ENCODE measurements around the gene MAP6D1. TPM values are rescaled to one million over a fixed set of nuclear protein-coding genes. Genes with fewer than 3 reads are reported as not detected.
A peak's percentile ranks its signal among the peaks of the same experiment; 100 is the strongest.

MAP6D1 gene
- total and polyA plus RNA-seq, 7 experiments from 2014 or later, result 0.81 to 2.9 (median 1.2) TPM; not detected in 2

- Mint-ChIP-seq H3K4me3 (no peak overlapping the region), H3K27ac (peak overlapping the region in 1 of 9 donors; percentile 73), H3K27me3 (no peaks in the 10 kb centered on the region), H3K36me3 (peaks cover 0 to 31% (median 13%) of the 10 kb centered on the region in 5 donors), H3K4me1 (peaks cover 0 to 3% (median 0%) of the 10 kb centered on the region in 7 donors), H3K9me3 (no peaks in the 10 kb centered on the region)
- DNase-seq (no peak), ATAC-seq (no peak)
- H3K4me1 ChIP-seq (ENCODE audit: control insufficient read depth in 2 of 2, insufficient read depth in 2 of 2, low read length in 2 of 2), result no peaks in the 10 kb centered on the region
- CTCF ChIA-PET, result no interaction called here
- peaks cover 4 to 64% (median 7%) of the 10 kb centered on the region in 3 experiments for H3K36me3 ChIP-seq (ENCODE audit: control insufficient read depth in 2 of 3, insufficient read depth in 3 of 3, low read length in 3 of 3)
- intact Hi-C loops (cut with micrococcal nuclease), result no loop called here
- no peak overlapping the region for H3K4me3 ChIP-seq (ENCODE audit: low read length)
- no peak overlapping the region for H3K27ac ChIP-seq (ENCODE audit: low read depth, low read length)
- POLR2A ChIA-PET, result no interaction called here
- H3K27me3 ChIP-seq (ENCODE audit: control insufficient read depth in 2 of 2, insufficient read depth in 2 of 2, low read length in 2 of 2), result no peaks in the 10 kb centered on the region
- H3K9me3 ChIP-seq (ENCODE audit: control insufficient read depth in 2 of 3, low read length in 3 of 3), result no peaks in the 10 kb centered on the region
Measured at GRCh38 chr3:183837894-183838293, 12.5 kb upstream of the MAP6D1 start.

- H3K9me3 Mint-ChIP-seq, result no peaks in the 10 kb centered on the region
- H3K4me1 ChIP-seq (ENCODE audit: control insufficient read depth in 2 of 2, insufficient read depth in 2 of 2, low read length in 2 of 2), result no peaks in the 10 kb centered on the region
- POLR2A ChIA-PET, result no interaction called here
- H3K4me3 ChIP-seq (ENCODE audit: low read length), result no peak overlapping the region
- DNase-seq, result no peak
- H3K4me3 Mint-ChIP-seq, result no peak overlapping the region
- ATAC-seq, result no peak
- H3K27me3 ChIP-seq (ENCODE audit: control insufficient read depth in 2 of 2, insufficient read depth in 2 of 2, low read length in 2 of 2), result no peaks in the 10 kb centered on the region
- intact Hi-C loops (cut with micrococcal nuclease), result no loop called here
- H3K36me3 ChIP-seq (ENCODE audit: control insufficient read depth in 2 of 3, insufficient read depth in 3 of 3, low read length in 3 of 3), result peaks cover 4 to 66% (median 7%) of the 10 kb centered on the region in 3 experiments
- peaks cover 0 to 3% (median 0%) of the 10 kb centered on the region in 7 donors for H3K4me1 Mint-ChIP-seq
- no peaks in the 10 kb centered on the region for H3K27me3 Mint-ChIP-seq
- no peak overlapping the region for H3K27ac ChIP-seq (ENCODE audit: low read depth, low read length)
- CTCF ChIA-PET, result no interaction called here
- peak overlapping the region in 2 of 9 donors; percentile 68 to 73 for H3K27ac Mint-ChIP-seq
- peaks cover 0 to 35% (median 13%) of the 10 kb centered on the region in 5 donors for H3K36me3 Mint-ChIP-seq
- H3K9me3 ChIP-seq (ENCODE audit: control insufficient read depth in 2 of 3, low read length in 3 of 3), result no peaks in the 10 kb centered on the region
Measured at GRCh38 chr3:183837390-183837789, 12.0 kb upstream of the MAP6D1 start.

GRCh38 chr3:183833516-183833915, 8.1 kb upstream of the MAP6D1 start:
- H3K4me1 ChIP-seq (ENCODE audit: control insufficient read depth in 2 of 2, insufficient read depth in 2 of 2, low read length in 2 of 2), result no peaks in the 10 kb centered on the region
- H3K36me3 ChIP-seq (ENCODE audit: control insufficient read depth in 2 of 3, insufficient read depth in 3 of 3, low read length in 3 of 3), result peaks cover 0 to 54% (median 4%) of the 10 kb centered on the region in 3 experiments
- Mint-ChIP-seq H3K36me3 (peaks cover 0 to 26% (median 3%) of the 10 kb centered on the region in 5 donors), H3K4me3 (no peak overlapping the region), H3K27ac (peak overlapping the region in 1 of 9 donors; percentile 36), H3K27me3 (no peaks in the 10 kb centered on the region), H3K9me3 (no peaks in the 10 kb centered on the region), H3K4me1 (no peaks in the 10 kb centered on the region)
- intact Hi-C loops (cut with micrococcal nuclease), result no loop called here
- H3K27me3 ChIP-seq (ENCODE audit: control insufficient read depth in 2 of 2, insufficient read depth in 2 of 2, low read length in 2 of 2), result no peaks in the 10 kb centered on the region
- no peak for DNase-seq
- H3K27ac ChIP-seq (ENCODE audit: low read depth, low read length), result no peak overlapping the region
- ATAC-seq, result no peak
- no peak overlapping the region for H3K4me3 ChIP-seq (ENCODE audit: low read length)
- POLR2A ChIA-PET, result no interaction called here
- no peaks in the 10 kb centered on the region for H3K9me3 ChIP-seq (ENCODE audit: control insufficient read depth in 2 of 3, low read length in 3 of 3)
- CTCF ChIA-PET, result no interaction called here

- Mint-ChIP-seq H3K36me3 (peaks cover 0 to 20% (median 3%) of the 10 kb centered on the region in 5 donors), H3K27ac (peak overlapping the region in 4 of 9 donors; percentile 39 to 84 (median 46)), H3K27me3 (peaks cover 0 to 7% (median 0%) of the 10 kb centered on the region in 5 donors), H3K4me3 (no peak overlapping the region), H3K4me1 (peaks cover 0 to 6% (median 4%) of the 10 kb centered on the region in 7 donors), H3K9me3 (peaks cover 0 to 2% (median 0%) of the 10 kb centered on the region in 11 donors)
- Histone ChIP-seq H3K36me3 (ENCODE audit: control insufficient read depth in 2 of 3, insufficient read depth in 3 of 3, low read length in 3 of 3) (peaks cover 0 to 42% (median 4%) of the 10 kb centered on the region in 3 experiments), H3K27me3 (ENCODE audit: control insufficient read depth in 2 of 2, insufficient read depth in 2 of 2, low read length in 2 of 2) (no peaks in the 10 kb centered on the region), H3K9me3 (ENCODE audit: control insufficient read depth in 2 of 3, low read length in 3 of 3) (no peaks in the 10 kb centered on the region), H3K27ac (ENCODE audit: low read depth, low read length) (no peak overlapping the region), H3K4me1 (ENCODE audit: control insufficient read depth in 2 of 2, insufficient read depth in 2 of 2, low read length in 2 of 2) (no peaks in the 10 kb centered on the region), H3K4me3 (ENCODE audit: low read length) (no peak overlapping the region)
- DNase-seq (no peak), ATAC-seq (no peak)
- ChIA-PET CTCF (interaction anchor here (0.6 kb wide), 1 partner anchor 38 kb away, joined by 6 read pairs; no protein-coding TSS in a partner anchor), POLR2A (no interaction called here)
- intact Hi-C loops (cut with micrococcal nuclease), result no loop called here
Measured at GRCh38 chr3:183830187-183830586, 4.8 kb upstream of the MAP6D1 start.

- Histone ChIP-seq H3K9me3 (ENCODE audit: control insufficient read depth in 2 of 3, low read length in 3 of 3) (no peaks in the 10 kb centered on the region), H3K4me3 (ENCODE audit: low read length) (no peak overlapping the region), H3K27me3 (ENCODE audit: control insufficient read depth in 2 of 2, insufficient read depth in 2 of 2, low read length in 2 of 2) (no peaks in the 10 kb centered on the region), H3K27ac (ENCODE audit: low read depth, low read length) (no peak overlapping the region), H3K36me3 (ENCODE audit: control insufficient read depth in 2 of 3, insufficient read depth in 3 of 3, low read length in 3 of 3) (peaks cover 0 to 41% (median 4%) of the 10 kb centered on the region in 3 experiments), H3K4me1 (ENCODE audit: control insufficient read depth in 2 of 2, insufficient read depth in 2 of 2, low read length in 2 of 2) (peaks cover under 1 to 3% of the 10 kb centered on the region in 2 donors)
- POLR2A ChIA-PET, result no interaction called here
- peaks cover 0 to 7% (median 5%) of the 10 kb centered on the region in 7 donors for H3K4me1 Mint-ChIP-seq
- intact Hi-C loops (cut with micrococcal nuclease), result no loop called here
- DNase-seq (no peak), ATAC-seq (no peak)
- peaks cover 0 to 8% (median 0%) of the 10 kb centered on the region in 5 donors for H3K27me3 Mint-ChIP-seq
- no peak overlapping the region for H3K4me3 Mint-ChIP-seq
- peaks cover 0 to 19% (median 3%) of the 10 kb centered on the region in 5 donors for H3K36me3 Mint-ChIP-seq
- H3K27ac Mint-ChIP-seq, result peak overlapping the region in 1 of 9 donors; percentile 4
- CTCF ChIA-PET, result no interaction called here
- H3K9me3 Mint-ChIP-seq, result peaks cover 0 to 2% (median 0%) of the 10 kb centered on the region in 11 donors
Measured at GRCh38 chr3:183829466-183829865, 4.1 kb upstream of the MAP6D1 start.

GRCh38 chr3:183828538-183828870, 3.1 kb upstream of the MAP6D1 start:
- Histone ChIP-seq H3K27ac (ENCODE audit: low read depth, low read length) (no peak overlapping the region), H3K27me3 (ENCODE audit: control insufficient read depth in 2 of 2, insufficient read depth in 2 of 2, low read length in 2 of 2) (no peaks in the 10 kb centered on the region), H3K4me3 (ENCODE audit: low read length) (no peak overlapping the region), H3K36me3 (ENCODE audit: control insufficient read depth in 2 of 3, insufficient read depth in 3 of 3, low read length in 3 of 3) (peaks cover 0 to 33% (median 4%) of the 10 kb centered on the region in 3 experiments), H3K4me1 (ENCODE audit: control insufficient read depth in 2 of 2, insufficient read depth in 2 of 2, low read length in 2 of 2) (peaks cover 7 to 11% of the 10 kb centered on the region in 2 donors), H3K9me3 (ENCODE audit: control insufficient read depth in 2 of 3, low read length in 3 of 3) (no peaks in the 10 kb centered on the region)
- DNase-seq (no peak), ATAC-seq (no peak)
- intact Hi-C loops (cut with micrococcal nuclease), result loop anchor here in 1 of 2 donors (1.0 kb wide), 1 partner anchor 12 kb away; no protein-coding TSS in a partner anchor
- H3K4me3 Mint-ChIP-seq, result peak overlapping the region in 1 of 10 donors; percentile 1
- CTCF ChIA-PET, result interaction anchor here (1.2 kb wide), 1 partner anchor 56 kb away, joined by 4 read pairs; the partner anchor contains the start of gene PARL
- peaks cover 5 to 15% (median 11%) of the 10 kb centered on the region in 7 donors for H3K4me1 Mint-ChIP-seq
- H3K27me3 Mint-ChIP-seq, result peaks cover 0 to 18% (median 0%) of the 10 kb centered on the region in 5 donors
- peak overlapping the region in 2 of 9 donors; percentile 18 to 25 for H3K27ac Mint-ChIP-seq
- H3K9me3 Mint-ChIP-seq, result peaks cover 0 to 4% (median 0%) of the 10 kb centered on the region in 11 donors
- POLR2A ChIA-PET, result no interaction called here
- peaks cover 0 to 13% (median 3%) of the 10 kb centered on the region in 5 donors for H3K36me3 Mint-ChIP-seq

Data from naive thymus-derived CD4-positive, alpha-beta T cell (primary cell).